Osteocyte (in vitro differentiated cells): Measurements from ENCODE around the gene POU2F2. TPM values are rescaled to one million over a fixed set of nuclear protein-coding genes. Genes with fewer than 3 reads are reported as not detected.

Experiments used
- DNase-seq: peaks from one replicate; pipeline ENCODE4 v3.0.0; 2021; ENCODE audit warnings: mixed read lengths; ENCODE audit not compliant: unreplicated experiment; ENCODE audit errors: extremely low spot score
- H3K27ac Mint-ChIP-seq: one replicate; pipeline ENCODE4 v1.8.0; 2021; ENCODE audit warnings: mild to moderate bottlenecking, mixed read lengths; ENCODE audit not compliant: unreplicated experiment
- H3K27me3 Mint-ChIP-seq: one replicate; pipeline ENCODE4 v1.8.0; 2021; ENCODE audit warnings: mixed read lengths; ENCODE audit not compliant: unreplicated experiment
- H3K36me3 Mint-ChIP-seq: one replicate; pipeline ENCODE4 v1.8.0; 2021; ENCODE audit warnings: mixed read lengths; ENCODE audit not compliant: unreplicated experiment
- H3K4me1 Mint-ChIP-seq: one replicate; pipeline ENCODE4 v1.8.0; 2021; ENCODE audit warnings: mixed read lengths; ENCODE audit not compliant: unreplicated experiment
- H3K4me3 Mint-ChIP-seq: one replicate; pipeline ENCODE4 v1.8.0; 2021; ENCODE audit warnings: mild to moderate bottlenecking, moderate library complexity, mixed read lengths; ENCODE audit not compliant: unreplicated experiment
- H3K9me3 Mint-ChIP-seq: one replicate; pipeline ENCODE4 v1.8.0; 2021; ENCODE audit warnings: mixed read lengths; ENCODE audit not compliant: unreplicated experiment
- CTCF ChIP-seq: fragments of 200-600 bp; sonication (generic); IDR thresholded peaks from 2 replicates; pipeline ENCODE4 v1.5.0; 2021; ENCODE audit warnings: antibody characterized with exemption, mild to moderate bottlenecking, moderate library complexity
- total RNA-seq: library from RNA; stranded (reverse); gene quantifications from 2 replicates; pipeline ENCODE4 v1.2.1, GENCODE V29; 2021

POU2F2 gene
- total RNA-seq, 1 donor from 2014 or later = 0.64 TPM

- DNase-seq = no peak
- Mint-ChIP-seq H3K36me3 (no peaks in the 10 kb centered on the region), H3K9me3 (no peaks in the 10 kb centered on the region), H3K4me1 (no peaks in the 10 kb centered on the region), H3K27me3 (peaks cover 16% of the 10 kb centered on the region), H3K27ac (no peak overlapping the region), H3K4me3 (no peak overlapping the region)
- no peak for TF ChIP-seq CTCF
Measured at GRCh38 chr19:42066075-42066754, 66.0 kb downstream of the POU2F2 start.

GRCh38 chr19:42065511-42065910, 66.7 kb downstream of the POU2F2 start:
- Mint-ChIP-seq H3K4me3 (no peak overlapping the region), H3K36me3 (no peaks in the 10 kb centered on the region), H3K27ac (no peak overlapping the region), H3K27me3 (peaks cover 16% of the 10 kb centered on the region), H3K9me3 (no peaks in the 10 kb centered on the region), H3K4me1 (no peaks in the 10 kb centered on the region)
- DNase-seq = no peak
- TF ChIP-seq CTCF = no peak

- Mint-ChIP-seq H3K27me3 (peaks cover 16% of the 10 kb centered on the region), H3K27ac (no peak overlapping the region), H3K9me3 (no peaks in the 10 kb centered on the region), H3K4me1 (no peaks in the 10 kb centered on the region), H3K4me3 (no peak overlapping the region), H3K36me3 (no peaks in the 10 kb centered on the region)
- TF ChIP-seq CTCF = no peak
- no peak for DNase-seq
Measured at GRCh38 chr19:42065051-42065450, 67.2 kb downstream of the POU2F2 start.

- no peak overlapping the region for H3K27ac Mint-ChIP-seq
Measured at GRCh38 chr19:42064432-42064831, 67.8 kb downstream of the POU2F2 start.

GRCh38 chr19:42062381-42062780, 69.9 kb downstream of the POU2F2 start:
- Mint-ChIP-seq H3K4me1 (no peaks in the 10 kb centered on the region), H3K36me3 (no peaks in the 10 kb centered on the region), H3K27me3 (peaks cover 19% of the 10 kb centered on the region), H3K4me3 (no peak overlapping the region), H3K9me3 (no peaks in the 10 kb centered on the region), H3K27ac (no peak overlapping the region)
- TF ChIP-seq CTCF = no peak
- no peak for DNase-seq

More at GRCh38 chr19:42064432-42064831, 67.8 kb downstream of the POU2F2 start:
- Mint-ChIP-seq H3K36me3 (no peaks in the 10 kb centered on the region), H3K9me3 (no peaks in the 10 kb centered on the region), H3K27me3 (peaks cover 16% of the 10 kb centered on the region), H3K4me3 (no peak overlapping the region), H3K4me1 (no peaks in the 10 kb centered on the region)
- no peak for TF ChIP-seq CTCF
- DNase-seq = no peak
